HG02571 (cell line): ENCODE measurements around the gene KRTAP10-6.
"Not testable (repeated sequence)": the region's sequence is repeated elsewhere in the genome, so short reads cannot be mapped to it uniquely, and the experiment has no call there.

Experiments
- ATAC-seq: cut with Tn5 transposase; IDR thresholded peaks from one replicate; pipeline ENCODE4 v1.9.1; 2021; ENCODE audit warnings: mild to moderate bottlenecking, moderate library complexity; ENCODE audit not compliant: unreplicated experiment

KRTAP10-6 gene

GRCh38 chr21:44600118-44600978 lies 8.0 kb upstream of the KRTAP10-6 start, which contains the start of gene KRTAP10-7:
TSS of gene KRTAP10-7 (plus strand) at chr21:44600597. CDS start at chr21:44600622, 25 bp downstream.
- not testable (repeated sequence) for ATAC-seq

GRCh38 chr21:44599264-44600029 lies 7.1 kb upstream of the KRTAP10-6 start:
- no peak for ATAC-seq

GRCh38 chr21:44598061-44598460 lies 5.8 kb upstream of the KRTAP10-6 start:
- ATAC-seq = no peak

GRCh38 chr21:44596068-44596725 lies 3.9 kb upstream of the KRTAP10-6 start:
- no peak for ATAC-seq

GRCh38 chr21:44595524-44595923 lies 3.2 kb upstream of the KRTAP10-6 start:
- no peak for ATAC-seq

- ATAC-seq = no peak
Observed at GRCh38 chr21:44594406-44594916, 2.2 kb upstream of the KRTAP10-6 start.

GRCh38 chr21:44593598-44594405 lies 1.5 kb upstream of the KRTAP10-6 start:
- no peak for ATAC-seq

GRCh38 chr21:44591801-44592130 lies 539 bp downstream of the KRTAP10-6 start:
- ATAC-seq = not testable (repeated sequence)

GRCh38 chr21:44590897-44591800 lies 1.2 kb downstream of the KRTAP10-6 start:
- not testable (repeated sequence) for ATAC-seq

GRCh38 chr21:44590311-44590721 lies 2.0 kb downstream of the KRTAP10-6 start:
- ATAC-seq = no peak

- no peak for ATAC-seq
Observed at GRCh38 chr21:44589586-44590305, 2.6 kb downstream of the KRTAP10-6 start.

GRCh38 chr21:44589094-44589493 lies 3.2 kb downstream of the KRTAP10-6 start:
- ATAC-seq = no peak

GRCh38 chr21:44585892-44586291 lies 6.4 kb downstream of the KRTAP10-6 start:
- ATAC-seq = no peak

- no peak for ATAC-seq
Observed at GRCh38 chr21:44583800-44584147, 8.5 kb downstream of the KRTAP10-6 start.

GRCh38 chr21:44583089-44583799 lies 9.1 kb downstream of the KRTAP10-6 start:
- no peak for ATAC-seq

GRCh38 chr21:44582055-44582454 lies 10.2 kb downstream of the KRTAP10-6 start:
- no peak for ATAC-seq

- no peak for ATAC-seq
Observed at GRCh38 chr21:44581158-44581557, 11.1 kb downstream of the KRTAP10-6 start.

GRCh38 chr21:44580231-44580821 lies 12.0 kb downstream of the KRTAP10-6 start, which contains the start of gene KRTAP10-5:
TSS of gene KRTAP10-5 (minus strand) at chr21:44580604. CDS start at chr21:44580578, 26 bp downstream.
- not testable (repeated sequence) for ATAC-seq
